HG03521 (cell line): ENCODE results near the gene IRF6.
A peak's percentile ranks its signal among the peaks of the same experiment; 100 is the strongest.

Experiments used
- ATAC-seq: cut with Tn5 transposase; IDR thresholded peaks from one replicate; pipeline ENCODE4 v1.9.1; 2021; ENCODE audit warnings: mild to moderate bottlenecking, moderate library complexity; ENCODE audit not compliant: unreplicated experiment

Gene IRF6

GRCh38 chr1:209761011-209761635, 44.8 kb downstream of the IRF6 start:
- ATAC-seq = no peak

GRCh38 chr1:209759829-209760359, 46.0 kb downstream of the IRF6 start:
- no peak for ATAC-seq

- ATAC-seq = no peak
Observed at GRCh38 chr1:209758400-209758799, 47.5 kb downstream of the IRF6 start.

- peak; percentile 28 for ATAC-seq
Observed at GRCh38 chr1:209756615-209757445, 49.1 kb downstream of the IRF6 start.

GRCh38 chr1:209755926-209756614, 49.9 kb downstream of the IRF6 start, which contains the start of gene TRAF3IP3:
Gene TRAF3IP3 (plus strand): TSS chr1:209756053. CDS start chr1:209760040, 3,987 bp downstream.
- ATAC-seq = peak; percentile 87

DNA sequence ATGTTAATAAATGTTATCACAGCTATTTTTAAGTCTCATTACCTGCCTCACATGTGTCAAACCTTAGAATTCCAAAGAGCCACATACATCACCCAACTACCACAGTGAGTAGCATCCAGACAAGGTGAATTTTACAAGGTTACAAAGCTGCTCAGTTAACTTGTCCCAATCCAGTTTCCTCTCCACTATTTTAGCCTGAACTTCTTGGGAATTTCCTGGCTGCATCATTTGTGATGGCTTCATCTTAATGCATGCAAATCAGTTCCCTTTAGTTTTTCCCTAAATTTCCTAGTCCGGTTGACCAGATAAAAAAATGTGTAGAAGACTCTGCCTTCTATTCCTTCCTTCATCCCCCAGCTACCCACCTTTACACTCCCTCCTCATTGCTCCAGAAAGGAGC, 50.7 kb downstream of the IRF6 start:
- no peak for ATAC-seq

DNA sequence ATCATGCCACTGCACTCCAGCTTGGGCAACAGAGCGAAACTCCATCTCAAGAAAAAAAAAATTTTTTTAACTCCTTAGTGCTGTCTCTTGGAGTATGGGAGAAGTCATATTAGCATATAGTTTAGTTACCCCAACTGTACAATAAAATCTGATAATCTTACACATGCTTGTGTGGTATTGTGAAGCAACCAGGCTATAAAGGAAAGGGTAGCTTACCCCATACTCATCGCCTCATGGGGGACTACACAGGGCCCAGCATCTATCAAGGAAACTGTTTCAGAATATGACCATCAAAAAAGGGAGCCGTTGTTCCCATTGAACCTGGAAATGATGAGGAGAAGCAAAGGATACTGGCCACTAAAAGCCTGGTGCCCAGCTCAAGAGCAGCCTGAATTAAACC, 53.1 kb downstream of the IRF6 start:
- ATAC-seq = no peak

- ATAC-seq = peak; percentile 26
Observed at GRCh38 chr1:209751627-209752231, 54.2 kb downstream of the IRF6 start.

DNA sequence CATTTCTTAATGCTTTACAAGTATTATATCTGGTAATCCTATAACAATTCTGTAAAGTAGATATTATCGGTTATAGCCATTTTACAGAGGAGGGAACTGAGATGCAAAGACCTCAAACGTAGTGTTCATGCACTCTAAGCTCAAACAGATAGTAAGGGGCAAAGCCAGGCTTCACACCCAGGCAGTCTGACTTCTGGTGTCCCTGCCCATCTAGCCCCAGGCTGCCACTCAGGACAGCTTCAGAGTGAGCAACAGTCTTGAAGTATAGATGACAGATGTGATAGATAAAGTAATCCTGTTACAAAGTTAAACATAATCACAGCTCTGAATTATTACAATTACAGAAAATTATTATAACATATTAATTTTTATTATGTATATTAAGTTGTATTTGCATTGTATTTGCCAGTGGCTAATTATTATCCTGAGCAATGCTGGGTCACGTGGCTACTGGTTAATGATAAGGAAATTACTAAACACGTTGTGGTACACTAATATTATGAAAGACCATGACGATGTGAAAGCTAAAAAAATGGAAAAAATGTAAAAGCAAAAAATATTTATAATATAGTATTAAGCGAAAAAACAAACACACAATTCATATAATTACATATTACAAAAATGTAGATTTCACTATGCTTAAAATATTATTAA, 56.1 kb downstream of the IRF6 start:
- no peak for ATAC-seq

GRCh38 chr1:209749205-209749604, 56.7 kb downstream of the IRF6 start:
- no peak for ATAC-seq

GRCh38 chr1:209748620-209749019, 57.3 kb downstream of the IRF6 start:
- ATAC-seq = no peak

DNA sequence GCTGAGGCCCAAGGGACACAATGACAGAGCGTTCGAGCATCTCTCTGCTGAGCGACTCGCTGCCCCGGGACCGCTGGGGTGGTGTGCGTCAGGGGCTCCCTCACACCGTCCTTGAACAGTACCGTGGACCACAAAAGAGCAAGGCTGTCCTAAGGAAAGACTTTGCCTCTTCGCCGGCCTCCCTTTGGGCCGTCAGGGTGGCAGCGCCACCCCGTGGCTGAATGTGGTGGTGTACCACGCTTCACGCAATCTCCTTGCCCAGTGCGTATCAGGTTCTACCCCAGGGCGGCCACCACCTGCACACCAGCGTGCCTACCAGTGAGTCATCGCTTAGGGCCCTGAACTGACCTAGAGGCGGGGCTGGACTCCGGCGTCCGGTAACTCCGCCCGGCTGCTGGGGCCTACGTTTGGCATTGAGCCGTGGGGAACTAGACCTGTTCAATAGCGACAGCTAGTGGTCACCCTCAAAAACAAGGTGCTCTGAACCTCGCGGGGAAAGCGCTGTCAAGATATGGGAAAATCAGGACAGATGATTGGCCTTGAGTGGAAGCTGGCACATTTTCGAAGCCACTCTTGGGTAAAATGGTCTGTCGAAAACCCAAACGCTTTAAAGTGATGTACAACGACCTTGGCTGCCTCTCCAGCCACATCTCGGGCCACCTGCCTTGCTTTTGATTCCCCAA, 58.2 kb downstream of the IRF6 start:
- ATAC-seq = peak; percentile 86

- ATAC-seq = no peak
Observed at GRCh38 chr1:209746451-209747165, 59.3 kb downstream of the IRF6 start.

DNA sequence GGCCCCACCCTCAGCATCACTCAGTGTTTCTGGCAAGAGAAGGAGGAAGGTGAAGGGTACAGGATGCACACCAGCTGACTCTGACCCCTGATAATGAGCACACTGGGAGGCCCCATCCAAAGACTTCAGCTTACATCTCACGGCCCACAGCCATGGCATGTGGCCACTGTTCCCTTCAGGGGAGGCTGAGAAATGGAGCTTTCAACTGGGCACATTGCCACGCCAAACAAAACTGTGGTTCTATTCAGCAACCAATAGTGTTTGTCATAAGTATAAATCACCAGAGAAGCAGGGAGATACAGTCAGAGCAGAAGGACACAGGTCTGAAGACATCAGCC, 62.8 kb downstream of the IRF6 start:
- ATAC-seq = no peak

- no peak for ATAC-seq
Observed at GRCh38 chr1:209742409-209743144, 63.4 kb downstream of the IRF6 start.

DNA sequence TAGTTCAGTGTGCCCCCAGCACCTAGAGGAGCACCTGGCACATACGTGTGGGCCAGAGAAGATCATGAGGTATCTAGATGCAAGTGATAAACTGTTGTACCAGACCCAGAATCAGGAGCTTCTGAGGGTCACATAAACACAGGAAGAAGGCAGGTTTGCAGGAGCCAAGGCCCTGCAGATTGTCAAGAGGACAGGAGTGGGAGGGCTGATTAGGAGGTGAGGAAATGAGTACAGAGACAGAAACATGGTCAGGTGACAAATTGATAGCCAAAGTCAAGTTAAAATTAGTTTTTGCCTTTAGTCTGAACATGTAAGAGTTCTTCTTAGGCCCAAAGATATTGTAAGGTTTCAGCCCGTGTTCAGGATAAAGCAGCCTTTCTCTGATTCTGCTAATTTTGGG, 64.1 kb downstream of the IRF6 start:
- no peak for ATAC-seq

DNA sequence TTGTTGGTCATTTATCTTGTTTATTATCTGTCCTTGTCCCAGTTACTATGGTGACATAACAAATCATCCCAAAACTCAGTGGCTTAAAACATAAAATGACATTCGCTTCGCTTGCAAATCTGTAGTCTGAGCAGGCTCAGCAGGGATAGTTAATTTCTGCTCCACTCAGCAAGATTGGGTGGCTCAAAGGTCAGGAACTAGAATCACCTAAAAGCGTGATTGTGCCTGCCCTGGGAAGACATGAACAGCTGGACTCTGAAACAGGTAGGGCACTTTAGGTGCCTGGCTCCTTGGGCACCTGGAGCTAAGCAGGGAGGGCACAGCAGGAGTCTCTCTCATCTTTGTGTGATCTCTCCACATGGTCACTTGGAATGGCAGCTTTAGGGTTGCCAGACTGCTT, 64.7 kb downstream of the IRF6 start:
- ATAC-seq = no peak

DNA sequence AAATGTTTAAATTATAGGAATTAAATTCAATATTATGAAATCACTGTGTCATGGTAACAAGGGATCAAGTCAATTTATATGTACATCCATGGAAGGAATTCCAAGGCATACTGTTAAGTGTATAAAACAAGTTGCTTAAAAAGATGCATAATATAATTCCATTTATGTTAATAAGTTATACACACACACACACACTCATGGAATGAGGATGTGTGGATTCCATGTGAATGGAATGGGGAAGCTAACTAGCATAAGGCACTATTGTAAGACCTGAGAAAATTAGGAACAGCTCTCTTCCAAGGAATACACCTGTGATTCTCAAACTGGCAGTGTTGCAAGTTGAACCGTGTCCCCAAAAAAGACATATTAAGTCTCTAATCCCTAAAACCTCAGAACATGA, 67.7 kb downstream of the IRF6 start:
- no peak for ATAC-seq

DNA sequence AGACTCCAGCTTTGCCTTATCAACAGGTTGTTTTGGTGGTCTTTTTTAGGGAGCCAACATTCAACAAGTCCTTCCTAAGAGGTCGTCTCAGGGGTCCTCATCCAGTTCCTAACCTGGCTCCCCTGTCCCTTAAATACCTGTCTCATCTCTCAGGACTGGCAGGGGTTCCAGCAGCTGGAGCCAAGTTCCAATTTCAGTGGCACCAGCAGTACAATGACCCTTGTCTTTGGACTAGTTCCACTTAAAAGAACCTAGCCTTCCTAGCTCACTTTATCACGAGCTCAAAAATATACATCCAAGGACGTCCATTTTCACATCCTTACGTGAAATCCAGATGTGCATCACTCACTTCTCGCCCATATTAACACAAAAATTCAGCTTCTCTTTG, 68.8 kb downstream of the IRF6 start:
- ATAC-seq = no peak
